WTC11 (cell line): ENCODE data around the gene SERGEF.

Source experiments
- CREM ChIP-seq: sonication (generic); formaldehyde crosslinking; IDR thresholded peaks from 2 replicates; pipeline ENCODE4 v1.8.1; 2022; ENCODE audit warnings: mild to moderate bottlenecking, missing genetic modification reagents, moderate library complexity
- IRF2 ChIP-seq: sonication (generic); formaldehyde crosslinking; IDR thresholded peaks from 2 replicates; pipeline ENCODE4 v1.8.0; 2022; ENCODE audit warnings: low read depth, missing genetic modification reagents, borderline replicate concordance
- SP1 ChIP-seq: sonication (generic); formaldehyde crosslinking; conservative IDR thresholded peaks from 2 replicates; pipeline ENCODE4 v1.8.1; 2022; ENCODE audit warnings: missing genetic modification reagents
- TF ChIP-seq, protein P1 (sequence below): sonication (generic); formaldehyde crosslinking; IDR thresholded peaks from 2 replicates; pipeline ENCODE4 v1.8.1; 2023; ENCODE audit warnings: mild to moderate bottlenecking, missing genetic modification reagents, moderate library complexity
- TF ChIP-seq, protein P2 (sequence below): fragments of 200-600 bp; IDR thresholded peaks from 2 replicates; pipeline ENCODE4 v1.8.0; 2022; ENCODE audit warnings: antibody characterized with exemption
- TF ChIP-seq, protein P3 (sequence below): sonication (generic); formaldehyde crosslinking; IDR thresholded peaks from 2 replicates; pipeline ENCODE4 v1.8.1; 2023; ENCODE audit warnings: mild to moderate bottlenecking, missing genetic modification reagents, moderate library complexity

DNA sequence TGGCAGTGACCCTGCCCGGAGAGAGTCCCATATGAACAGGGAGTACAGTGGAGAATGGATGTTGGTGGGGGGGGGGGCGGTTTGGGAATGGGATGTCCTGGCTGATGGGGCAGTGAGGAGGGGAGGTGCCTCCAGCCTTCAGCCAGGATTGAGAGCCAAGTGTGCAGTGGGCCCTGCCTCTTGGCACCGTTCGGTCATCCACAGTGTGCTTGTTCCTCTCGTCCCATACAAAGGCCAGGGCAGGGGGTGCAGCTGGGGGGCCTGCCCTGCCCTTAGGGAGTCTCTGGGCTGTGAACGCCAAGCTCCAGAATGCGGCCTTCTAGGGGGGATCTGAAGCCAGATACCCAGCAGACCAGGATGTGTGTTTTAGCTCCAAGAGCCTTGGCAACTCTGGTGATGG is 244.3 kb downstream of the SERGEF start:
- TF ChIP-seq CREM (CRISPR knock-in tag): no peak
- TF ChIP-seq, protein P1, sequence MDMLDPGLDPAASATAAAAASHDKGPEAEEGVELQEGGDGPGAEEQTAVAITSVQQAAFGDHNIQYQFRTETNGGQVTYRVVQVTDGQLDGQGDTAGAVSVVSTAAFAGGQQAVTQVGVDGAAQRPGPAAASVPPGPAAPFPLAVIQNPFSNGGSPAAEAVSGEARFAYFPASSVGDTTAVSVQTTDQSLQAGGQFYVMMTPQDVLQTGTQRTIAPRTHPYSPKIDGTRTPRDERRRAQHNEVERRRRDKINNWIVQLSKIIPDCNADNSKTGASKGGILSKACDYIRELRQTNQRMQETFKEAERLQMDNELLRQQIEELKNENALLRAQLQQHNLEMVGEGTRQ (CRISPR knock-in tag): no peak
- no peak for TF ChIP-seq IRF2 (CRISPR knock-in tag)
- TF ChIP-seq, protein P2, sequence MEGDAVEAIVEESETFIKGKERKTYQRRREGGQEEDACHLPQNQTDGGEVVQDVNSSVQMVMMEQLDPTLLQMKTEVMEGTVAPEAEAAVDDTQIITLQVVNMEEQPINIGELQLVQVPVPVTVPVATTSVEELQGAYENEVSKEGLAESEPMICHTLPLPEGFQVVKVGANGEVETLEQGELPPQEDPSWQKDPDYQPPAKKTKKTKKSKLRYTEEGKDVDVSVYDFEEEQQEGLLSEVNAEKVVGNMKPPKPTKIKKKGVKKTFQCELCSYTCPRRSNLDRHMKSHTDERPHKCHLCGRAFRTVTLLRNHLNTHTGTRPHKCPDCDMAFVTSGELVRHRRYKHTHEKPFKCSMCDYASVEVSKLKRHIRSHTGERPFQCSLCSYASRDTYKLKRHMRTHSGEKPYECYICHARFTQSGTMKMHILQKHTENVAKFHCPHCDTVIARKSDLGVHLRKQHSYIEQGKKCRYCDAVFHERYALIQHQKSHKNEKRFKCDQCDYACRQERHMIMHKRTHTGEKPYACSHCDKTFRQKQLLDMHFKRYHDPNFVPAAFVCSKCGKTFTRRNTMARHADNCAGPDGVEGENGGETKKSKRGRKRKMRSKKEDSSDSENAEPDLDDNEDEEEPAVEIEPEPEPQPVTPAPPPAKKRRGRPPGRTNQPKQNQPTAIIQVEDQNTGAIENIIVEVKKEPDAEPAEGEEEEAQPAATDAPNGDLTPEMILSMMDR: no peak
- TF ChIP-seq, protein P3, sequence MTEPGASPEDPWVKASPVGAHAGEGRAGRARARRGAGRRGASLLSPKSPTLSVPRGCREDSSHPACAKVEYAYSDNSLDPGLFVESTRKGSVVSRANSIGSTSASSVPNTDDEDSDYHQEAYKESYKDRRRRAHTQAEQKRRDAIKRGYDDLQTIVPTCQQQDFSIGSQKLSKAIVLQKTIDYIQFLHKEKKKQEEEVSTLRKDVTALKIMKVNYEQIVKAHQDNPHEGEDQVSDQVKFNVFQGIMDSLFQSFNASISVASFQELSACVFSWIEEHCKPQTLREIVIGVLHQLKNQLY: no peak
- no peak for TF ChIP-seq SP1 (CRISPR knock-in tag)
